Activated B cell treated with CpG ODN at 0.5 μM for 24 hours (primary cell): Measurements from ENCODE around the gene ABCD3. TPM values are rescaled to one million over a fixed set of nuclear protein-coding genes. Genes with fewer than 3 reads are reported as not detected.

Source experiments
- ATAC-seq: fragments of 200-7000 bp; cut with Tn5 transposase; one replicate; pipeline ENCODE4 v1.10.0; 2021; ENCODE audit warnings: low read depth, mild to moderate bottlenecking, moderate library complexity
- CTCF ChIA-PET: fragments of 350-600 bp; sonication (Branson Sonifier 250); formaldehyde crosslinking; loops from one replicate; lab custom pipeline; 2021; ENCODE audit warnings: antibody characterized with exemption; lab: Charles Lee
- POLR2A ChIA-PET: fragments of 350-600 bp; sonication (Branson Sonifier 250); formaldehyde crosslinking; loops from one replicate; lab custom pipeline; 2021; ENCODE audit warnings: antibody characterized with exemption; lab: Charles Lee
- DNase-seq: peaks from one replicate; pipeline ENCODE4 v3.0.0; 2022
- H3K27ac Mint-ChIP-seq: one replicate; pipeline ENCODE4 v1.8.0; 2020; ENCODE audit warnings: mixed read lengths
- H3K27me3 Mint-ChIP-seq: one replicate; pipeline ENCODE4 v1.8.0; 2021; ENCODE audit warnings: mixed read lengths
- H3K36me3 Mint-ChIP-seq: one replicate; pipeline ENCODE4 v1.8.0; 2021; ENCODE audit warnings: low read depth, mixed read lengths
- H3K4me1 Mint-ChIP-seq: one replicate; pipeline ENCODE4 v1.8.0; 2021; ENCODE audit warnings: mixed read lengths
- H3K4me3 Mint-ChIP-seq: one replicate; pipeline ENCODE4 v1.8.0; 2020; ENCODE audit warnings: mild to moderate bottlenecking, mixed read lengths
- H3K9me3 Mint-ChIP-seq: one replicate; pipeline ENCODE4 v1.8.0; 2020; ENCODE audit warnings: mixed read lengths
- CTCF ChIP-seq: fragments of 200-600 bp; IDR thresholded peaks from one replicate; pipeline ENCODE4 v1.8.0; 2022; ENCODE audit warnings: antibody characterized with exemption, mild to moderate bottlenecking
- intact Hi-C: fragments of 100-400 bp; cut with micrococcal nuclease; formaldehyde crosslinking; loops from one replicate; pipeline ENCODE4 v1.15.1; 2024
- total RNA-seq: library from RNA; stranded (reverse); gene quantifications from 2 replicates; pipeline ENCODE4 v1.2.3, GENCODE V29; 2022

ABCD3 gene
- total RNA-seq, 1 donor from 2014 or later = 23.2 TPM

GRCh38 chr1:94401206-94401605, 17.0 kb upstream of the ABCD3 start:
- no peak for DNase-seq
- no peaks in the 10 kb centered on the region for H3K4me1 Mint-ChIP-seq
- peaks cover 16% of the 10 kb centered on the region for H3K27me3 Mint-ChIP-seq
- no peaks in the 10 kb centered on the region for H3K9me3 Mint-ChIP-seq
- intact Hi-C loops = no loop called here
- ChIA-PET CTCF (no interaction called here), POLR2A (no interaction called here)
- no peak overlapping the region for H3K4me3 Mint-ChIP-seq
- TF ChIP-seq CTCF = no peak
- no peak for ATAC-seq
- H3K27ac Mint-ChIP-seq = no peak overlapping the region
- H3K36me3 Mint-ChIP-seq = no peaks in the 10 kb centered on the region

GRCh38 chr1:94406446-94406845, 11.7 kb upstream of the ABCD3 start:
- DNase-seq = no peak
- peaks cover 19% of the 10 kb centered on the region for H3K27me3 Mint-ChIP-seq
- H3K4me1 Mint-ChIP-seq = peaks cover 6% of the 10 kb centered on the region
- TF ChIP-seq CTCF = no peak
- no peaks in the 10 kb centered on the region for H3K9me3 Mint-ChIP-seq
- POLR2A ChIA-PET = no interaction called here
- no peak overlapping the region for H3K4me3 Mint-ChIP-seq
- CTCF ChIA-PET = no interaction called here
- H3K36me3 Mint-ChIP-seq = no peaks in the 10 kb centered on the region
- no peak for ATAC-seq
- intact Hi-C loops = no loop called here
- no peak overlapping the region for H3K27ac Mint-ChIP-seq

GRCh38 chr1:94408104-94408830, 9.9 kb upstream of the ABCD3 start:
- H3K36me3 Mint-ChIP-seq = no peaks in the 10 kb centered on the region
- intact Hi-C loops = no loop called here
- peaks cover 15% of the 10 kb centered on the region for H3K27me3 Mint-ChIP-seq

GRCh38 chr1:94411237-94411636, 7.0 kb upstream of the ABCD3 start:
- Mint-ChIP-seq H3K27ac (no peak overlapping the region), H3K9me3 (no peaks in the 10 kb centered on the region), H3K27me3 (peaks cover 8% of the 10 kb centered on the region), H3K36me3 (no peaks in the 10 kb centered on the region), H3K4me1 (peaks cover 9% of the 10 kb centered on the region), H3K4me3 (no peak overlapping the region)
- DNase-seq = no peak
- CTCF ChIA-PET = no interaction called here
- POLR2A ChIA-PET = no interaction called here
- ATAC-seq = peak; percentile 82
- intact Hi-C loops = loop anchor here (10.0 kb wide), 2 partner anchors 564 to 726 kb away; partner anchors contain the start of gene BCAR3
- TF ChIP-seq CTCF = no peak

More at GRCh38 chr1:94408104-94408830, 9.9 kb upstream of the ABCD3 start:
- H3K9me3 Mint-ChIP-seq = no peaks in the 10 kb centered on the region
- ChIA-PET CTCF (no interaction called here), POLR2A (no interaction called here)
- DNase-seq (no peak), ATAC-seq (no peak)
- H3K27ac Mint-ChIP-seq = no peak overlapping the region
- H3K4me1 Mint-ChIP-seq = peaks cover 9% of the 10 kb centered on the region
- TF ChIP-seq CTCF = no peak
- H3K4me3 Mint-ChIP-seq = no peak overlapping the region

GRCh38 chr1:94413311-94413710, 4.9 kb upstream of the ABCD3 start:
- intact Hi-C loops = loop anchor here (10.0 kb wide), 2 partner anchors 561 to 729 kb away; partner anchors contain the start of gene BCAR3
- Mint-ChIP-seq H3K4me3 (no peak overlapping the region), H3K27ac (no peak overlapping the region), H3K36me3 (no peaks in the 10 kb centered on the region), H3K4me1 (peaks cover 9% of the 10 kb centered on the region), H3K9me3 (no peaks in the 10 kb centered on the region), H3K27me3 (peaks cover 4% of the 10 kb centered on the region)
- no peak for ATAC-seq
- POLR2A ChIA-PET = no interaction called here
- TF ChIP-seq CTCF = no peak
- DNase-seq = no peak
- CTCF ChIA-PET = no interaction called here
